Esophagus muscularis mucosa (tissue), 4 donors: ENCODE data around the gene CD244. TPM values are rescaled to one million over a fixed set of nuclear protein-coding genes. Genes with fewer than 3 reads are reported as not detected.
"Not testable (repeated sequence)": the region's sequence is repeated elsewhere in the genome, so short reads cannot be mapped to it uniquely, and the experiment has no call there.

Source experiments
- DNase-seq: peaks from one replicate; pipeline ENCODE4 v3.0.0-alpha.2; 2017; ENCODE audit errors: extremely low spot score
- H3K27ac ChIP-seq, 4 donors: fragments of 200-600 bp; sonication (generic); replicated peaks in 1 of 4; 1 replicate in 3 of 4; 2 replicates in 1 of 4; pipeline ENCODE4 v1.5.1; 2016 to 2019; ENCODE audit warnings: mild to moderate bottlenecking in 1 of 4
- H3K27me3 ChIP-seq, 4 donors: fragments of 200-600 bp; sonication (generic); one replicate each; pipeline versions ENCODE4 v1.5.1 to v1.6.0; 2016 to 2019
- H3K36me3 ChIP-seq, 4 donors: fragments of 200-600 bp; sonication (generic); one replicate each; pipeline ENCODE4 v1.5.1; 2016 to 2019
- H3K4me1 ChIP-seq, 4 donors: fragments of 200-600 bp; sonication (generic); one replicate each; pipeline ENCODE4 v1.5.1; 2016 to 2019
- H3K4me3 ChIP-seq, 4 donors: fragments of 200-600 bp; sonication (generic); 1 replicate in 2 of 4; 2 replicates in 2 of 4; pipeline ENCODE4 v1.5.1; 2016 to 2019; ENCODE audit warnings: mild to moderate bottlenecking in 4 of 4, moderate library complexity in 1 of 4
- H3K9me3 ChIP-seq, 4 donors: fragments of 200-600 bp; sonication (generic); 1 replicate in 3 of 4; 2 replicates in 1 of 4; pipeline ENCODE4 v1.5.1; 2016 to 2019
- CTCF ChIP-seq, 3 experiments: fragments of 200-600 bp in 2 of 3; fragments of 450-650 bp in 1 of 3; sonication (generic) in 2 of 3; IDR thresholded peaks; one replicate each; pipeline ENCODE4 v1.5.1; 2017 to 2019; ENCODE audit warnings: antibody characterized with exemption in 3 of 3, mild to moderate bottlenecking in 2 of 3, moderate library complexity in 1 of 3
- EP300 ChIP-seq: sonication (generic); formaldehyde crosslinking; IDR thresholded peaks from one replicate; pipeline ENCODE4 v1.6.1; 2017; ENCODE audit warnings: antibody characterized with exemption
- POLR2A ChIP-seq: fragments of 450-650 bp; IDR thresholded peaks from one replicate; pipeline ENCODE4 v1.6.1; 2017; ENCODE audit warnings: antibody characterized with exemption, moderate library complexity, mild to moderate bottlenecking, low read depth
- POLR2AphosphoS5 ChIP-seq, 2 donors: sonication (generic); formaldehyde crosslinking; IDR thresholded peaks; one replicate each; pipeline ENCODE4 v1.6.1; 2017; ENCODE audit warnings: antibody characterized with exemption in 2 of 2
- WGBS: methylation state at CpG from one replicate; pipeline ENCODE4 v1.1.5; 2018; 5-methylcytosine and 5-hydroxymethylcytosine counted together
- intact Hi-C: fragments of 100-400 bp; cut with DNase I; formaldehyde crosslinking; loops from one replicate; pipeline ENCODE4 v1.15.1; 2023
- total RNA-seq, 4 donors: library from RNA; depleted of rRNA; stranded (reverse); fragments of >200 nt; gene quantifications; one replicate each; pipeline versions ENCODE4 v1.1.0 to v1.2.1, GENCODE V29; 2016

Gene CD244
- total RNA-seq, 4 donors from 2014 or later: 0.13 to 0.83 (median 0.34) TPM; not detected in 1

GRCh38 chr1:160883581-160884513, 21.2 kb upstream of the CD244 start:
- 85% methylated on average over 13 of the region's 13 CpGs for WGBS

GRCh38 chr1:160882582-160882981, 19.9 kb upstream of the CD244 start:
- Histone ChIP-seq H3K27me3 (no peaks in the 10 kb centered on the region), H3K4me1 (no peaks in the 10 kb centered on the region), H3K4me3 (no peak overlapping the region), H3K27ac (no peak overlapping the region), H3K36me3 (no peaks in the 10 kb centered on the region), H3K9me3 (no peaks in the 10 kb centered on the region)
- DNase-seq: peak; percentile 3
- WGBS: 91% methylated on average over 1 of the region's 1 CpG
- intact Hi-C loops: no loop called here
- TF ChIP-seq POLR2A (no peak), EP300 (no peak), CTCF (IDR thresholded peaks at IDR 0.05) (no peak), POLR2AphosphoS5 (IDR thresholded peaks at IDR 0.05) (no peak)

More at GRCh38 chr1:160883581-160884513, 21.2 kb upstream of the CD244 start:
- TF ChIP-seq CTCF (IDR thresholded peaks at IDR 0.05) (no peak), POLR2A (no peak), EP300 (no peak), POLR2AphosphoS5 (IDR thresholded peaks at IDR 0.05) (no peak)
- Histone ChIP-seq H3K4me1 (no peaks in the 10 kb centered on the region), H3K27me3 (no peaks in the 10 kb centered on the region), H3K36me3 (no peaks in the 10 kb centered on the region), H3K9me3 (no peaks in the 10 kb centered on the region), H3K4me3 (no peak overlapping the region), H3K27ac (no peak overlapping the region)
- DNase-seq: peak; percentile 64
- intact Hi-C loops: no loop called here

- H3K9me3 ChIP-seq, H3K27me3 ChIP-seq, H3K27ac ChIP-seq, H3K4me1 ChIP-seq, H3K4me3 ChIP-seq, DNase-seq, H3K36me3 ChIP-seq, intact Hi-C loops: not testable (repeated sequence)
- WGBS: 83% methylated on average over 6 of the region's 7 CpGs
Observed at GRCh38 chr1:160881264-160881663, 18.6 kb upstream of the CD244 start.

- Histone ChIP-seq H3K27ac (no peak overlapping the region), H3K4me3 (no peak overlapping the region), H3K4me1 (no peaks in the 10 kb centered on the region), H3K36me3 (no peaks in the 10 kb centered on the region), H3K9me3 (no peaks in the 10 kb centered on the region), H3K27me3 (no peaks in the 10 kb centered on the region)
- intact Hi-C loops: no loop called here
- TF ChIP-seq CTCF (IDR thresholded peaks at IDR 0.05) (no peak), POLR2A (no peak), EP300 (no peak), POLR2AphosphoS5 (IDR thresholded peaks at IDR 0.05) (no peak)
- 93% methylated on average over 3 of the region's 3 CpGs for WGBS
- DNase-seq: no peak
Observed at GRCh38 chr1:160880216-160880615, 17.5 kb upstream of the CD244 start.

GRCh38 chr1:160879056-160879455, 16.4 kb upstream of the CD244 start:
- TF ChIP-seq POLR2A (no peak), EP300 (no peak), CTCF (IDR thresholded peaks at IDR 0.05) (no peak), POLR2AphosphoS5 (IDR thresholded peaks at IDR 0.05) (no peak)
- Histone ChIP-seq H3K27ac (no peak overlapping the region), H3K9me3 (no peaks in the 10 kb centered on the region), H3K27me3 (no peaks in the 10 kb centered on the region), H3K4me1 (no peaks in the 10 kb centered on the region), H3K36me3 (no peaks in the 10 kb centered on the region), H3K4me3 (no peak overlapping the region)
- no peak for DNase-seq
- intact Hi-C loops: no loop called here
- 65% methylated on average over 8 of the region's 8 CpGs for WGBS
